Measurements from ENCODE around the gene NUDT16. TPM values are rescaled to one million over a fixed set of nuclear protein-coding genes. Genes with fewer than 3 reads are reported as not detected.

Gene NUDT16
- total and polyA plus RNA-seq, 2 donors (not counting 3 experiments of a cell fraction or from before 2014, with no cell fraction given): 13.2 to 28.5 TPM

DNA sequence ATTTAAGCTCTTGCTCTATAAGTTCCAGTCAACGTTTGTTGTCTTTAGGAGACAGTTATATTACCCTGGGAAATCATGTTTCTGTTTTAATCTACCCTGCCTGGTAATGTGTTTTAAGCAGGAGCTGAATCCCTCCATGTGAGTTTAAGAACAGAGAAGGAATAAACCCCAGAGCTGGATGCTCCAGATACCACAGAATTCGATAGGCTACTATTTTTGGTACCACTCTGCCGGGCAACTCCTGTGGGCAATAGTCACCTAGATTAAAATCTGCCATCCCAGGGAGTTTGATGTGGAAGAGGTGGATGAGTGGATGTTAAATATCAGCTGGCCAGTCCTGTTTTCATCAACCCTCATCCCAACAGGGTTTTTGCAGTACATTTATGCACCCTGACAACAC, 20.4 kb downstream of the NUDT16 start:
- H4K20me1 ChIP-seq (replicated peaks; ENCODE audit: control insufficient read depth, extremely low read depth, insufficient read depth, low read length): no peaks in the 10 kb centered on the region
- no peaks in the 10 kb centered on the region for H3K27me3 ChIP-seq (ENCODE audit: control insufficient read depth in 2 of 2, insufficient read depth in 2 of 2, low read length in 2 of 2)
- H3K4me3 ChIP-seq (replicated peaks in 1 of 3; ENCODE audit: insufficient read depth in 1 of 3, low read depth in 1 of 3, low read length in 3 of 3): no peak overlapping the region
- H3K36me3 ChIP-seq (ENCODE audit: control insufficient read depth in 2 of 2, extremely low read depth in 1 of 2, insufficient read depth in 2 of 2, low read length in 2 of 2): no peaks in the 10 kb centered on the region
- no peak for FAIRE-seq
- ChIA-PET CTCF (interaction anchor here (1.5 to 1.8 kb wide), 2 partner anchors 21 to 125 kb away, joined by 3 to 4 read pairs; no protein-coding TSS in a partner anchor), POLR2A (interaction anchor here (1.2 to 2.3 kb wide), 2 partner anchors 20 to 102 kb away, joined by 3 to 11 read pairs; partner anchors contain the start of gene NUDT16)
- peak overlapping the region; percentile 68 for H3K4me2 ChIP-seq (ENCODE audit: insufficient read depth, low read length)
- H3K9me1 ChIP-seq (replicated peaks; ENCODE audit: control insufficient read depth, extremely low read depth, insufficient read depth, low read length): no peaks in the 10 kb centered on the region
- peaks cover 24% of the 10 kb centered on the region for H3K4me1 ChIP-seq (ENCODE audit: control insufficient read depth, extremely low read depth, insufficient read depth, low read length)
- H3K9me3 ChIP-seq (replicated peaks; ENCODE audit: control insufficient read depth, insufficient read depth, low read length): no peaks in the 10 kb centered on the region
- no peaks in the 10 kb centered on the region for H3K79me2 ChIP-seq (ENCODE audit: control insufficient read depth, insufficient read depth, low read length)
- TF ChIP-seq, protein P1, sequence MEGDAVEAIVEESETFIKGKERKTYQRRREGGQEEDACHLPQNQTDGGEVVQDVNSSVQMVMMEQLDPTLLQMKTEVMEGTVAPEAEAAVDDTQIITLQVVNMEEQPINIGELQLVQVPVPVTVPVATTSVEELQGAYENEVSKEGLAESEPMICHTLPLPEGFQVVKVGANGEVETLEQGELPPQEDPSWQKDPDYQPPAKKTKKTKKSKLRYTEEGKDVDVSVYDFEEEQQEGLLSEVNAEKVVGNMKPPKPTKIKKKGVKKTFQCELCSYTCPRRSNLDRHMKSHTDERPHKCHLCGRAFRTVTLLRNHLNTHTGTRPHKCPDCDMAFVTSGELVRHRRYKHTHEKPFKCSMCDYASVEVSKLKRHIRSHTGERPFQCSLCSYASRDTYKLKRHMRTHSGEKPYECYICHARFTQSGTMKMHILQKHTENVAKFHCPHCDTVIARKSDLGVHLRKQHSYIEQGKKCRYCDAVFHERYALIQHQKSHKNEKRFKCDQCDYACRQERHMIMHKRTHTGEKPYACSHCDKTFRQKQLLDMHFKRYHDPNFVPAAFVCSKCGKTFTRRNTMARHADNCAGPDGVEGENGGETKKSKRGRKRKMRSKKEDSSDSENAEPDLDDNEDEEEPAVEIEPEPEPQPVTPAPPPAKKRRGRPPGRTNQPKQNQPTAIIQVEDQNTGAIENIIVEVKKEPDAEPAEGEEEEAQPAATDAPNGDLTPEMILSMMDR (IDR thresholded peaks at IDR 0.05; ENCODE audit: extremely low read depth in 1 of 2, insufficient read depth in 1 of 2, low read depth in 1 of 2, low read length in 2 of 2): no peak
- TF ChIP-seq MYC (IDR thresholded peaks at IDR 0.05; ENCODE audit: low read depth, low read length): no peak
- TF ChIP-seq POLR2A (IDR thresholded peaks at IDR 0.05; ENCODE audit: low read depth, low read length): no peak
- no peak for TF ChIP-seq FOS (IDR thresholded peaks at IDR 0.05; ENCODE audit: borderline replicate concordance, insufficient read depth, low read length)
- TF ChIP-seq POLR2AphosphoS5 (IDR thresholded peaks at IDR 0.05; ENCODE audit: insufficient read depth, low read depth, low read length): no peak
- TF ChIP-seq, protein P2, sequence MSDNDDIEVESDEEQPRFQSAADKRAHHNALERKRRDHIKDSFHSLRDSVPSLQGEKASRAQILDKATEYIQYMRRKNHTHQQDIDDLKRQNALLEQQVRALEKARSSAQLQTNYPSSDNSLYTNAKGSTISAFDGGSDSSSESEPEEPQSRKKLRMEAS (IDR thresholded peaks at IDR 0.05; ENCODE audit: insufficient read depth, insufficient read length): no peak
- TF ChIP-seq GATA2 (IDR thresholded peaks at IDR 0.05; ENCODE audit: insufficient read depth, insufficient read length, low read depth, low read length): no peak
- TF ChIP-seq JUN (IDR thresholded peaks at IDR 0.05; ENCODE audit: borderline replicate concordance, insufficient read depth, insufficient read length, low read depth): no peak
- TF ChIP-seq EZH2 (IDR thresholded peaks at IDR 0.05; ENCODE audit: borderline replicate concordance, low read depth, low read length, severe bottlenecking): no peak
- BruUV-seq (replicated peaks): no TSS peak
- DNase-seq (ENCODE audit: low read depth, low spot score): no peak
- peak overlapping the region; percentile 78 for H3K9ac ChIP-seq (replicated peaks; ENCODE audit: extremely low read depth, insufficient read depth, low read length)
- peak overlapping the region; percentile 87 for H3K27ac ChIP-seq (ENCODE audit: insufficient read depth, low read depth, low read length)
- H2AFZ ChIP-seq (ENCODE audit: low read depth, low read length): peak overlapping the region; percentile 69
- intact Hi-C loops (cut with micrococcal nuclease) (loop anchor here (1.0 kb wide), 4 partner anchors 14 to 101 kb away; partner anchors contain the start of gene NUDT16), dilution Hi-C loops (cut with MboI; ENCODE audit: extremely low pct_ligation_motif_present, low sequenced_read_pairs) (no loop called here)
